SIG-M5 (cell line): ENCODE results near the gene SERPINB12.
A peak's percentile ranks its signal among the peaks of the same experiment; 100 is the strongest.

ENCODE experiments used
- DNase-seq: peaks from one replicate; lab custom pipeline; 2025; lab: John Stamatoyannopoulos, UW

Gene SERPINB12

GRCh38 chr18:63550068-63550467 is 7.9 kb downstream of the SERPINB12 start:
- DNase-seq: no peak

- no peak for DNase-seq
Measured at GRCh38 chr18:63551769-63552168, 9.6 kb downstream of the SERPINB12 start.

GRCh38 chr18:63552581-63552980 is 10.4 kb downstream of the SERPINB12 start:
- no peak for DNase-seq

GRCh38 chr18:63553081-63553480 is 10.9 kb downstream of the SERPINB12 start:
- peak; percentile 40 for DNase-seq

- DNase-seq: no peak
Measured at GRCh38 chr18:63559567-63560491, 17.7 kb downstream of the SERPINB12 start.

- no peak for DNase-seq
Measured at GRCh38 chr18:63562284-63562683, 20.1 kb downstream of the SERPINB12 start.

GRCh38 chr18:63564021-63564420 is 21.9 kb downstream of the SERPINB12 start:
- DNase-seq: no peak

GRCh38 chr18:63564561-63564960 is 22.4 kb downstream of the SERPINB12 start:
- no peak for DNase-seq

- no peak for DNase-seq
Measured at GRCh38 chr18:63567276-63567675, 25.1 kb downstream of the SERPINB12 start.

- no peak for DNase-seq
Measured at GRCh38 chr18:63567825-63568224, 25.7 kb downstream of the SERPINB12 start.

GRCh38 chr18:63570721-63571120 is 28.6 kb downstream of the SERPINB12 start:
- no peak for DNase-seq

GRCh38 chr18:63575681-63576080 is 33.5 kb downstream of the SERPINB12 start:
- DNase-seq: no peak

GRCh38 chr18:63578357-63578958 is 36.3 kb downstream of the SERPINB12 start:
- no peak for DNase-seq

GRCh38 chr18:63579616-63580015 is 37.4 kb downstream of the SERPINB12 start:
- peak; percentile 16 for DNase-seq

GRCh38 chr18:63585988-63586387 is 43.8 kb downstream of the SERPINB12 start:
- DNase-seq: no peak

GRCh38 chr18:63586431-63586830 is 44.3 kb downstream of the SERPINB12 start:
- no peak for DNase-seq

- no peak for DNase-seq
Measured at GRCh38 chr18:63586966-63587365, 44.8 kb downstream of the SERPINB12 start, which contains the start of gene SERPINB13. Gene SERPINB13, plus strand, starts transcription at chr18:63587343. Its CDS starts 1,325 bp downstream, at chr18:63588668.

GRCh38 chr18:63588909-63589308 is 46.7 kb downstream of the SERPINB12 start:
- no peak for DNase-seq

GRCh38 chr18:63590373-63590772 is 48.2 kb downstream of the SERPINB12 start:
- DNase-seq: peak; percentile 63

- DNase-seq: no peak
Measured at GRCh38 chr18:63590966-63591695, 49.0 kb downstream of the SERPINB12 start.

- no peak for DNase-seq
Measured at GRCh38 chr18:63591725-63592124, 49.6 kb downstream of the SERPINB12 start.

GRCh38 chr18:63592471-63592870 is 50.3 kb downstream of the SERPINB12 start:
- no peak for DNase-seq

GRCh38 chr18:63596964-63597363 is 54.8 kb downstream of the SERPINB12 start:
- DNase-seq: no peak
